Measurements from ENCODE around the gene GOLGB1. TPM values are rescaled to one million over a fixed set of nuclear protein-coding genes. Genes with fewer than 3 reads are reported as not detected.
"Not testable (repeated sequence)": the region's sequence is repeated elsewhere in the genome, so short reads cannot be mapped to it uniquely, and the experiment has no call there.

GOLGB1 gene
- total RNA-seq, 4 donors from 2014 or later, result 32.6 to 78.3 (median 54.9) TPM

DNA sequence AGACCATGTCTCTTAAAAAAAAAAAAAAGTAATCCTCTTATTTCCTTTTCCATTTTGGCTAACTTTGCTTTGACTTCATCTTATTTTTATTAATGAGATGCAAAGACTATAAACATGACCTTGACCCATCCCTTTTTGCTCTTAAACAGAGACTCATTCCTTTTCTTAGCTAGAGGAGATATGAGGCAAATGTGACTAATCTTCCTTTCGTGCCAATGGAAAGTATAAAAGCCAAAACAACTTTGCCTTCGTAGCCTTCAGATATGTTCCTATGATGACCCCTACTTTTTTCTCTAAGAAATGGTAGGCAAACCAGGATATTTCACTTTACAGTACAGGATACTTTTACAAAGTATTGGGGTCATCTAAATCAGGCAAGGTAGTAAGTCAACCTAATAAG, 36.9 kb upstream of the GOLGB1 start:
- no peaks in the 10 kb centered on the region for H3K36me3 ChIP-seq
- H3K4me1 ChIP-seq, result no peaks in the 10 kb centered on the region
- intact Hi-C loops (cut with DNase I; ENCODE audit: low total_unique reads), result no loop called here
- no peaks in the 10 kb centered on the region for H3K9me3 ChIP-seq
- H3K4me3 ChIP-seq, result no peak overlapping the region
- no peaks in the 10 kb centered on the region for H3K27me3 ChIP-seq
- TF ChIP-seq, protein P1, sequence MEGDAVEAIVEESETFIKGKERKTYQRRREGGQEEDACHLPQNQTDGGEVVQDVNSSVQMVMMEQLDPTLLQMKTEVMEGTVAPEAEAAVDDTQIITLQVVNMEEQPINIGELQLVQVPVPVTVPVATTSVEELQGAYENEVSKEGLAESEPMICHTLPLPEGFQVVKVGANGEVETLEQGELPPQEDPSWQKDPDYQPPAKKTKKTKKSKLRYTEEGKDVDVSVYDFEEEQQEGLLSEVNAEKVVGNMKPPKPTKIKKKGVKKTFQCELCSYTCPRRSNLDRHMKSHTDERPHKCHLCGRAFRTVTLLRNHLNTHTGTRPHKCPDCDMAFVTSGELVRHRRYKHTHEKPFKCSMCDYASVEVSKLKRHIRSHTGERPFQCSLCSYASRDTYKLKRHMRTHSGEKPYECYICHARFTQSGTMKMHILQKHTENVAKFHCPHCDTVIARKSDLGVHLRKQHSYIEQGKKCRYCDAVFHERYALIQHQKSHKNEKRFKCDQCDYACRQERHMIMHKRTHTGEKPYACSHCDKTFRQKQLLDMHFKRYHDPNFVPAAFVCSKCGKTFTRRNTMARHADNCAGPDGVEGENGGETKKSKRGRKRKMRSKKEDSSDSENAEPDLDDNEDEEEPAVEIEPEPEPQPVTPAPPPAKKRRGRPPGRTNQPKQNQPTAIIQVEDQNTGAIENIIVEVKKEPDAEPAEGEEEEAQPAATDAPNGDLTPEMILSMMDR (IDR thresholded peaks at IDR 0.05), result no peak
- no peak for TF ChIP-seq POLR2A (IDR thresholded peaks at IDR 0.05)
- DNase-seq, result no peak
- H3K27ac ChIP-seq, result no peak overlapping the region

DNA sequence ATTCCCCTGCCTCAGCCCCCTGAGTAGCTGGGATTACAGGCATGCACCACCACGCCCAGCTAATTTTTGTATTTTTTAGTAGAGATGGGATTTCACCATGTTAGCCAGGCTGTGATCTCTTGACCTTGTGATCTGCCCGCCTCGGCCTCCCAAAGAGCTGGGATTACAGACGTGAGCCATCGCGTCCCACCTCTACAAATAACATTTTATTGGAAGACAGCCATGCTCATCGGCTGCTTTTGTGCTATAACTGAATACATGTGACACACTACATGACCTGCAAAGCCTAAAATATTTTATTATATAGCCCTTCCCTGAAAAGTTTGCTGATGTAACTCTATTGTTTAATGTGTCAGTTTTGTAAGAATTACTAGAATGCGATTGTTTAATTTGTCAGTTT, 33.2 kb upstream of the GOLGB1 start:
- intact Hi-C loops (cut with DNase I; ENCODE audit: low total_unique reads), result not testable (repeated sequence)

DNA sequence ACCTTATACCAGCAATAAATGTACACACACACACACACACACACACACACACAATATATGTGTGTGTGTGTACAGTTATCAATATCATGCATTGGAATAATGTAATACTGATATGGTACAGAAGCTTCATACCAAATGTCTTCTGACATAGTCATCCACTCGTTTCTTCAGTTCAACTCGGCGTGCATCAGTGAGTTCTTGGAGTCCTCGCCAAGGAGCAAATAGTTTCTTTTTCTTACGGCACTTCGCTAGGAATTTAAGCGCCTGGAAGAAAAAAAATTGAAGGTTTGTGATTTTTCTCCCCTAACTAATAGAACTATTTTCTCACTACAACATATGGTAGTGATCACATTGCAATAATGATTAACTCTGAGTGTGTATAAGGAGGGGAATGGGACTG, 32.1 kb upstream of the GOLGB1 start:
- H3K9me3 ChIP-seq, result no peaks in the 10 kb centered on the region
- no peaks in the 10 kb centered on the region for H3K4me1 ChIP-seq
- H3K27ac ChIP-seq, result no peak overlapping the region
- H3K36me3 ChIP-seq, result peaks cover 0 to 3% of the 10 kb centered on the region in 2 donors
- TF ChIP-seq, protein P1 (IDR thresholded peaks at IDR 0.05), result no peak
- no peak for TF ChIP-seq POLR2A (IDR thresholded peaks at IDR 0.05)
- H3K27me3 ChIP-seq, result no peaks in the 10 kb centered on the region
- DNase-seq, result no peak
- H3K4me3 ChIP-seq, result no peak overlapping the region
- intact Hi-C loops (cut with DNase I; ENCODE audit: low total_unique reads), result no loop called here

More for the DNA sequence above, 33.2 kb upstream of the GOLGB1 start:
- H3K4me3 ChIP-seq, DNase-seq, H3K36me3 ChIP-seq, H3K27me3 ChIP-seq, H3K9me3 ChIP-seq, H3K4me1 ChIP-seq, H3K27ac ChIP-seq: not testable (repeated sequence)

DNA sequence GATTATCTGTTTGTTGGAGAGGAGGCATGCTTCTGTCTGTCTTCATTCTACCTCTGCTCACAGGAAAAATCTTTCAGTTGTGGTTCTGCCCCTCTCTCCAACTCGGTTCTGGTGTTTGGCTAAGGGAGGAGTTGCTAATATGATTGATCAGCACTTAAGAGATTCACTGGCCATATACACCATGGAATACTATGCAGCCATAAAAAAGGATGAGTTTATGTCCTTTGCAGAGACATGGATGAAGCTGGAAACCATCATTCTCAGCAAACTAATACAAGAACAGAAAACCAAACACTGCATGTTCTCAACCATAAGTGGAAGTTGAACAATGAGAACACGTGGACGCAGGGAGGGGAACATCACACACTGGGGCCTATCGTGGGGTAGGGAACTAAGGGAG, 25.6 kb upstream of the GOLGB1 start:
- H3K27ac ChIP-seq; H3K4me1 ChIP-seq; DNase-seq; H3K27me3 ChIP-seq; H3K4me3 ChIP-seq; H3K9me3 ChIP-seq; H3K36me3 ChIP-seq; intact Hi-C loops (cut with DNase I; ENCODE audit: low total_unique reads): not testable (repeated sequence)

DNA sequence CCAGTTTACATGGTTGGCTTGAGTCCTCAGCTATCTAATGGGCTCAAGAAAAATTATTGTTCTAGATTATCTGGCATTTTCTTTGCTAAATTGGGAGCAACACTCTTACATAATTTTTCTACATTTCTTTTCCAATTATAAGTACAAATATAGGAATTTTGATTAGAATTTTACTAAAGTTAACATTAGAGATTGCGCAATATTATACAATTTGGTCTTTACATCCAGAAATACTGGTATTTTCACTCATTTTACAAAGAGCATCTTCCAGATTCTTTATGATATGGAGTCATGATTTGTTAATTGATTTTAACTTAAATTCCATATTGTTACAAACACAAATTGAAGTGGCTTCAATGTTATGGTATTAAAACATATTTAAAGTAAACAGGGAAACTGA, 19.7 kb upstream of the GOLGB1 start:
- H3K27ac ChIP-seq, result no peak overlapping the region
- no peak for DNase-seq
- H3K9me3 ChIP-seq, result no peaks in the 10 kb centered on the region
- H3K4me3 ChIP-seq, result no peak overlapping the region
- intact Hi-C loops (cut with DNase I; ENCODE audit: low total_unique reads), result no loop called here
- no peaks in the 10 kb centered on the region for H3K36me3 ChIP-seq
- TF ChIP-seq, protein P1 (IDR thresholded peaks at IDR 0.05), result no peak
- no peak for TF ChIP-seq POLR2A (IDR thresholded peaks at IDR 0.05)
- H3K4me1 ChIP-seq, result no peaks in the 10 kb centered on the region
- no peaks in the 10 kb centered on the region for H3K27me3 ChIP-seq

DNA sequence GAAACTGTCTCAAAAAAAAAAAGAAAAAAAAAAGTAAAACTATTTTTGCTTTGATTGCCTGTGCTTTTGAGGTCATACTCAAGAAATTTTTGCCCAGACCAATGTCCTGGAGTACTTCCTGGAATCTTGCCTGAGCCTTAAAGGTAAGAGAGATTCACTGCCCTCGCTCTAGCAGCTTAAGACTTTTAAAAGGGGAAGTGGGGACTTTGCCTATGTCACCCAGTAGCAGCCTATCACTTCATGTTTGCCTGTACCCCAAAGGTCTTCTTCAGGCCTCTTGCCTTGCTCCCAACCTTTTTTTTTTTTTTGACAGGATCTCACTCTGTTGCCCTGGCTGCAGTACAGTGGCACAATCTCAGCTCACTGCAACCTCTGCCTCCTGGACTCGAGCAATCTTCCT, 18.9 kb upstream of the GOLGB1 start:
- intact Hi-C loops (cut with DNase I; ENCODE audit: low total_unique reads), result no loop called here
- Histone ChIP-seq H3K4me3 (no peak overlapping the region), H3K4me1 (no peaks in the 10 kb centered on the region), H3K9me3 (no peaks in the 10 kb centered on the region), H3K27ac (no peak overlapping the region), H3K36me3 (no peaks in the 10 kb centered on the region), H3K27me3 (no peaks in the 10 kb centered on the region)
- TF ChIP-seq POLR2A (IDR thresholded peaks at IDR 0.05), result no peak
- TF ChIP-seq, protein P1 (IDR thresholded peaks at IDR 0.05), result no peak
- no peak for DNase-seq
